GOT3 (cell line): ENCODE measurements around the gene GMPPA.
A peak's percentile ranks its signal among the peaks of the same experiment; 100 is the strongest.

Experiments used
- DNase-seq: peaks from one replicate; lab custom pipeline; 2025; ENCODE audit warnings: mixed read lengths; lab: John Stamatoyannopoulos, UW

GMPPA gene

DNA sequence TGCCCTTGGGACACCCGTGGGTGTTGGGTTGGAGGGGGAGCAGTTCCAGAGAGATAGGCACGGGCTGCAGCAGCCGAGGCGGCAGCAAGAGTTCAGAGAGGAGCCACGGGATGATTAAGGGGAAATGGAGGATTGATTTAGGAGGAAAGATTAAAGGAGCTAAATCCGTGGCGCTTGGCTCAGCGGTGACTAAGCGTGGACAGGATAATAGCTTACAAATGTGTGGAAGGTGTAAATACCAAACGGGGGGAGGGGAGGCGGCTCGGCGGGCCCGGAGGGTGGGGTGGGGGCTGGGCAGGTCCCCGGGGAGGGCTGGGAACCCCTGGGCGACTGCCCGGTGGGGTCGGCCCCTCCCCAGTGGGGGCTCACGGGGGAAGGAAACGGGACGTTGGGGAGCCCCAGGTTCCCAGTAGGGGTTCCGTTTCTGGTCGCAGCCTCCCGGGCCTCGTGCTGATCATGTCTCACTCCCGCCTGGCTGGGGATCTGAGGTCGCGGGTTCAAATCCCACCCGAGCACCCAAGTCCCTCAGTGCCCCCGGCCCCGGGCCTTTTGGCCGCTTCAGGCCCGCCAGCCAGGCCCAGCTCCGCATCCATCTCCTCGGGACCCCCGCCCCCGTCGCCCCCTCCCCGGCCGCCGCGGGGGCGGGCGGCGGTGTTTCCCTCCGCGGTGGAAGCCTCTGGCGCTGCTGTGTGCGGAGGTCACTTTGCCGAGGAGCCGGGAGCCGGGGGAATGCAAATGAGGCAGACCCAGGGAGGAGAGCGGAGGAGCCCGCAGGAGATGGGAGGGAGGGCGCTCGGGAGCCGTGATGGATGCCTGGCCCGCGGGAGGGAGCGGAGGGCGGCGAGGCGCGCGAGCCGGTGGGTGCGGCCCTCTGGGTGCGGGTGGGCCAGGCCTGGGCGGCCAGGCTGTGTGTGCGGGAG is 23.7 kb downstream of the GMPPA start:
- no peak for DNase-seq

DNA sequence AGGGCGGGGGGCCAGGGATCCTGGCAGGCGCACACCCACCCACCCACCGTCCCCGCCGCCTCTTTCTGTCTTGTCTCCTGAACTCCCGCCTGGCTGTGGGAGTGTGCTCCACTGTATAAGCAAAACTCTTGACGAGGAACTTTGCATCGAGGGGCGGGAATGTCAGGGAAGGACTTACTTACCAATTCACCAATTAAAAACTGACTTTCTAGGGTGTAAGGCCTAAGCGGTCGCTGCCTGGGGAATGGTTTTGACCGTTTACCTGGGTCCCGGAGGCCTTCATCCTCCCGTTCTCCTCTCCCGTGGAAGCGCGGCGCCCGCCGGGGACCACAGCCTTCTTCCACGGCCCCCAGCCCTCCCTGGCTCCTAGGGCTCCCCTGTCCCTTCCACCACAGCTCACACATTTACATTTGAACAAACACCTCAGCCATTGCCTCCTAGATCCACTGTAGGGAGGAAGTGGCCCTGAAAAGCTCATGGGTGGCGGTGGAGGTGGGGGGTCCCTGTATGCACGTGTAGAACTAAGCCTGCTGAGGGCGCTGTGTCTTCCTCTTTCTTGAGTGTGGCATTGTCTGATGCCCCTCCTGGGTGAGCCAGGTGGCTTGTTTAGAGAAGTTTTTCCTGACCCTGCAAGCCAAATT is 24.5 kb downstream of the GMPPA start:
- DNase-seq, result no peak

DNA sequence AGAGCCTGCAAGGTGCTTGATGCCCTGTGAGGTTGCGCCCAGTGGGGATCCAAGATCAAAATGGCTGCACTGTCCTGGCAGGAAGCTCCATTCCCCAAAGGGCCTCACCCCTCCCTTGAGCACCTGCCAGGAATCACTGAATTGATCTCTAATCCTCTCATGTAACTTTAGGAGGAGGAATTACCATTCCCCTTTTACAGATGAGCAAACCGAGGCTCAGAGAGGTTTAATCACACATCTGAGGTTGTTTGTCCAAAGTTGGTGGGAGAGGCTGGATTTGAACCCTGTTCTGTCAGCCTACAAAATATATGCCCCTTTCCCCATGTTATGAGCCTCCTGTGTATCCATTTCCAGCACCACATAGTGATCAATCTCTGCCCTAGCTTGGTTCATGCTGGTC is 26.1 kb downstream of the GMPPA start:
- no peak for DNase-seq

DNA sequence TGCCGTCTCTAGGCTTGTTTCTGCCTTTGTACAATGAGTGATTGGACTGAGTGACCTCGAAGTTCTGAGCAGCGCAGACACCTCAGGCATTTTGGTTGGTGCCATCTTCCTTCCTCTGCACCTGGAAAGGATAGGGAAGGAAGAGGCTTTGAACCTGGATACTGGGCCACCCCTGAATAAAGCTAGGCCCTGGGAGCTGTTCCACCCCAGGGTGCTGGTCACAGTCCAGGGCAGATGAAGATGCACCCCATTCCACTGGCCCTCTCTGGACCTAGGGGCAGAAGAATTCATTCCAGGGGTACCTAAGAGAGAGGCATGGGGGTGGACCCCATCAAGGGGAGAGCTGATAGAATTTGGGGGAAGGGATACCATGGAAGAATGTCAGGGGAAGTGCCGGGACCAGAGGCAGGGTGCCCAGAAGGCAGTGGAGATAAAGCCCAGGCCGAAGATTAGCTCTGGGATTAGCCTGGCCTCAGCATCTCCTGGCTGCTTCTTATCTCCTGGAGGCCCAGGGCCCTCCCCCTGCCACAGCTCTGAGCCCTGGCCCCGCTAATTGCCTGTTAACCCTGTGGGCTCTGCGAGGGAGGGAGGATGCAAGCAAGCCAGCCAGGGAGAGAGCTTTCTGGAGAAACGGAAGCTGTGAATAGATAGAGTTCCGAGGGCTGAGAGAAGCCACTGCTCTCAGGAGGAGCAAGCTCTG is 27.0 kb downstream of the GMPPA start:
- DNase-seq, result no peak

DNA sequence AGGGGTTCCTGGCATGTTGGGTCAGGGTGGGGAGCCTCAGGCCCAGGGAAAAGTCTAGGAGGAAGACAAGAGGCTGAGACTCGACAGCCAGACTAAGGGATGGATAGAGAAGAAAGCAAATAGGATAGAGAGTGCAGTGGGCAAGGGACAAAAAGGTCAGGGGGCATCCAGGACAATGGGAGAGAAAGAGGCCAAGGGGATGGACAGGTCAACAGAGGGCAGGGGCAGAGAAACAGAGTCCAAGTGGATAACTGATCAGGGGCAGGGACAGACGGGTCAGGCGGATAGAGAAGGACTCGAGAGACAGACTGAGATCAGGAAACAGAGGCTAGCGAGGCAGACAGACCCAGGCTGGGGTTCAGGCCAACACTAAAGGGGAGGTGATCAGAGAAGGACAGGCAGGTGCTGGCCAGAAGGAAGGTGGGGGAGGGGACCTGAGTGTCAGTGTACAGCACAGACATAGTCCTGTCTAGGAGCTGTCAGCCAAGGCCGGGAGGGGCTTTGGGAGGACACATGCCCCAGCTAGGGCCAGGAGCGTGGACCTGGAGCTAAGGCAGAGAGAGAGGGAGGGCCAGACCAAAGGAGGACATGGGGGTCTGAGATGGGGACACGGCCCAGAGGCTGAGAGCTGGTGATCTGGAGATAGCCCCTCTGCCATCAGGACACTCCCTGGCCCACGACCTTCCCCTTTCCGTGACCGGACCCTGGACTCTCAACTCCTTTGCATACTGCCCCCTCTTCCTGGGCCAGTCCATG is 27.8 kb downstream of the GMPPA start:
- DNase-seq, result no peak

DNA sequence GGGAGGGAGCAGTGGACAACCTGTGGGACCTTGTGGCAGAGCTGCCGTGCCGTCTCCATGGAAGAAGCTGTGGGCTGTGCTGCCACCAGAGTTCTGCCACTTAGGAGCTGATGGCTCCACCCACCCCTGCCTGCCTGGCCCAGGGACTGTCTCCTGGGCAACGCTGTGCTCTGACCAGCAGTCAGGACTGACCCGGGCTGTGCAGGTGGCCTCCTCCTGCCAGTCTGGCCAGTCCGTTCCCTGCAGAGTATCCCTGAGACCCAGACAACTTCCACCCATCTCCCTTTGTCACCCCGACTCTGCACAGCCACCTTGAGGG is 28.3 kb downstream of the GMPPA start:
- DNase-seq, result no peak

DNA sequence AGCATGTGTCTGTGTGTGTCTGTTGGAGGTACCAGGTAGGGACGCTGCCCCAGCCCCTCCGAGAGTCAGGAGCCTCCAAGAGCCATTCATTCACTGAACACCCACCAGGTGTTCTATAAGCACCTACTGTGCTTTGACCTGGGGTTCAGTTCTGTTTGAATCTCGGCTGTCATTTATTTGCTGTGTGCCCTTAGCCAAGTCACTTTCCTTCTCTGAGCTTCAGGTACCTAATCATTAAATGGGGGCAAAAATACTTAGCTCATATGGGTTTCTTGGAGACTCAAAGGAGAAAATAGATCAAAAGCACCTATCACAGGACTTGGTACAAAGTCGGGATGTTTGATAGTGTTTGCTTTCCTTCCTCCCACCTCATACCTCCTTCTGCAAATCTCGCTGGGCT is 28.8 kb downstream of the GMPPA start:
- no peak for DNase-seq

DNA sequence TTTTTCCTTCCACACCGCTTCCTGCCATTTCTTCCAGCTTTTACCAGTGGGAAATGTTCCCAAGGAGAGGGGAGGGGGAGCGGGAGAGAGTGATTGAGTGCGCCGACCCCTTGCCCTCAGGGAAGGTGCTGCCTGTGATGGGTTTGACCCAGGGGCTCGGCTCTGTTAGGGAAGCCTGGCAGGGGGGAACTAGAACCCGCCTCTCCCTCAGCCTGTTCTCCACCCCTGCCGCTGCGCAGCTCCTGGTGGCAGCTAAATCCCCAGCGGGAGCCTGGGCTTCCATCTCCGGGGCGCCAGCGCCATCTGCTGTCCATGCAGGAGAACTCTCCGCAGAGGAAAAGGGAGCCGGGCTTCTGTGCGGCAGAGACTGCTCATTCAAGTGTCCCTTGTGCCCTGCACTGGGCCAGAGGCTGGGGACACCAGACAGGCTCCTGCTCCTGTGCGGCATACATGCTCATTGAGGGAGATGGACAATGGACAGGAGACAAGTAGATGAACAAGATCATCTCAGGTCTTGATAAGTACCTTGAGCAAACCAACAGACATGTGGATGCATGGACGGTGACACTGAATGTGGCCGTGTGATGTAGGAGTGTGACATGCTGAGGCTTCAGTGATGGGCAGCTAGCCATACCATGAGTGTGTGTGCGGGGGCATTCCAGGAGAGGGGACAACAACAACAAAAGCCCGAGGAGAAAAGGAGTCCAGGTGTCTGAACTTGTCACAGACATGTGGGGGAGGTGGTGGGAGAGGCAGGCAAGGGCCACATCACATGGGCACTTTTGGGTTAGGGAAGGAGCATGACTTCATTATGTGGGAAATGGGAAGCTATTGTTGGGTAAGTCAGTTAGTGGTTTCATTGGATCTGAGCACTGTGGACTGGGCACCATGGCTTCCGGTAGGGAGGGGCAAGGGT is 31.6 kb downstream of the GMPPA start:
- DNase-seq, result peak; percentile 66

DNA sequence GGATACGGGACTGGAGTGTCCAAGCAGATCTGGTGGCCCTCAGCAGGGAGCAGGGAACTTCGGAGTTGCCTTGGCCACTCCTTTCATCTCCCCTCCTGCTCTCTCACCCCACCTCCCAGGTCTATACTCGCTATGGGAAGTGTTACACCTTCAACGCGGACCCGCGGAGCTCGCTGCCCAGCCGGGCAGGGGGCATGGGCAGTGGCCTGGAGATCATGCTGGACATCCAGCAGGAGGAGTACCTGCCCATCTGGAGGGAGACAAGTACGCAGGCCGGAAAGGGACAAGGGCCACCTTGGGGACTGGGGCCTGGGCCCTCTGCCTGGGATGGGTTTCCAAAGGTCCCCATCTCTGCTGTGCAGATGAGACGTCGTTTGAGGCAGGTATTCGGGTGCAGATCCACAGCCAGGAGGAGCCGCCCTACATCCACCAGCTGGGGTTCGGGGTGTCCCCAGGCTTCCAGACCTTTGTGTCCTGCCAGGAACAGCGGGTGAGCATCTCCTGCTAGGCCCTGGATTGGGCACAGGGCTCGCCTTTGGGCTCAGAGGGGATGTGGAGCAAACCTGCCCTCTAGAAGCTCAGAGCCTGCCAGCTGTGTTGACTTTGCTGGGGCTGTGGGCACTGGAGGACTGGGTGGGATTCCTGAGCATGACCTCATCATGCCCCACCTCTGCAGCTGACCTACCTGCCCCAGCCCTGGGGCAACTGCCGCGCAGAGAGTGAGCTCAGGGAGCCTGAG is 33.1 kb downstream of the GMPPA start:
- DNase-seq, result no peak

DNA sequence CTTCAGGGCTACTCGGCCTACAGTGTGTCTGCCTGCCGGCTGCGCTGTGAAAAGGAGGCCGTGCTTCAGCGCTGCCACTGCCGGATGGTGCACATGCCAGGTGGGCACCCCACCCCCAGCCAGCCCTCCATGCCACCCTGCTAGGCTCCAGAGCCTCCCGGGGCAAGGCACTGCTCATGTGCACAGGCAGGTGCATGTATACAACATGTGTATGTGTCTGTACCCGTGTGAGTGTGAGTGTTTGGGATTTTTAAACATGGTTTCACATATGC is 33.6 kb downstream of the GMPPA start:
- no peak for DNase-seq

DNA sequence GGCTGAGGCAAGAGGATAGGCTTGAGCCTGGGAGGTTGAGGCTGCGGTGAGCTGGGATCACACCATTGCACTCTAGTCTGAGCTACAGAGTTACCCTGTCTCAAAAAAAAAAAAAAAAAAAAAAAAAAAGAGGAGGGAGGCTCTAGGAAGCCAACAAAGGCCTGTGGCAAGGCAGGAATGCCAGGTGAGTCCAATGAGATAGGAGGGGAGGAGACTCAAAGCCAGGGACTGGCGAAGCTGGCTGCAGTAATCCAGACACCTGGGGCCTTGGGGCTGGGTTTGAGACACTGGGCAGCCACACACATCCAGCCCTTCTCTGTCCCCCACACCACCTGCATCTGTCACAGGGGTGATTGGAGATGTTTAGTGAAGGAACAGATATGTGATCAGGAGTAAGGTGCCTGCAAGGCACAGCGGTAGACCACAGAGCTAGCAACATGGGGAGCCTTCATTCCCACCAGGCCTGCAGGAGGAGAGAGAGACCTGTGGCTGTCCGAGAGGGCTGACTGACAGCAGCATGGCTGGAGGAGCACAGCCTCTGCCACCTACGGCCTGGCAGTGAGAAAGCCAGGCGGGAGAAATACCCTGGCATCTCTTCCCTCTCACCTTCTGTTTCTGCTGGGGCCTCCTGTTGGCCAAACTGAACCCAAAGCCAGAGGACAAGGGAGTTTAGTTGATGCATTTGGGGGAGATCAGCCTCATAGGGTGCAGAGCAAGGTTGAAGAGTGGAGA is 35.4 kb downstream of the GMPPA start:
- DNase-seq, result no peak

DNA sequence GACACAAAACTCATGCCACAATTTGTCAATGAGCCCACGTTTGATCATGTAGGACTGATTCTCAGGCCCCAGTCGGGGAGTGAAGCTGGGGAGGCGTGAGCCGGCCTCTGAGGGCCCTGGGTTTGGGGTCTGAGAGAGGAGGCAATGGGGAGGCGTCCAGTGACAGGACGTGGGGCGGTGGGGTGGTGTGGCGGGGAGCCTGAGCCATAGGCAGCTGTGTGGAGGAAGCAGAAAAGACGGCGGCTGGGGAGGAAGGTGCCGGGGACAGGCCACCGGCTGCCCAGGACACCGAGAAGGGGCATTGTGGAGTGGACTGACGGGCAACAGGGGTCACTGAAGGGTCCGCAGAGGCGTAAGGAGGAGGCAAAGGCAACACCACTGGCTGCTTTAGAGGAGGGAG is 37.7 kb downstream of the GMPPA start:
- no peak for DNase-seq

DNA sequence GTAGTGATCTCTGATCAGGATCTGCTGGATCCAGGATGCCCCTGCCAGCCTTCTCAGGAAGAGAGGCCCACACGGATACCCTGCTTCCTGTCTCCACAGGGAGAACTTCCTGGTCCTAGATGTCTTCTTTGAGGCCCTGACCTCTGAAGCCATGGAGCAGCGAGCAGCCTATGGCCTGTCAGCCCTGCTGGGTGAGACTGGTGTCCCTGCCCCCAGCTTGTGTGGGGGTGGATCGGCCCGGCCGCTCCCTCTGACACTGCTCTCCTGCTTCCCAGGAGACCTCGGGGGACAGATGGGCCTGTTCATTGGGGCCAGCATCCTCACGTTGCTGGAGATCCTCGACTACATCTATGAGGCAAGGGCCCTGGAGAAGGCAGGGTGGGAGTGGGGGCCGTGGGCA is 38.3 kb downstream of the GMPPA start:
- DNase-seq, result no peak

DNA sequence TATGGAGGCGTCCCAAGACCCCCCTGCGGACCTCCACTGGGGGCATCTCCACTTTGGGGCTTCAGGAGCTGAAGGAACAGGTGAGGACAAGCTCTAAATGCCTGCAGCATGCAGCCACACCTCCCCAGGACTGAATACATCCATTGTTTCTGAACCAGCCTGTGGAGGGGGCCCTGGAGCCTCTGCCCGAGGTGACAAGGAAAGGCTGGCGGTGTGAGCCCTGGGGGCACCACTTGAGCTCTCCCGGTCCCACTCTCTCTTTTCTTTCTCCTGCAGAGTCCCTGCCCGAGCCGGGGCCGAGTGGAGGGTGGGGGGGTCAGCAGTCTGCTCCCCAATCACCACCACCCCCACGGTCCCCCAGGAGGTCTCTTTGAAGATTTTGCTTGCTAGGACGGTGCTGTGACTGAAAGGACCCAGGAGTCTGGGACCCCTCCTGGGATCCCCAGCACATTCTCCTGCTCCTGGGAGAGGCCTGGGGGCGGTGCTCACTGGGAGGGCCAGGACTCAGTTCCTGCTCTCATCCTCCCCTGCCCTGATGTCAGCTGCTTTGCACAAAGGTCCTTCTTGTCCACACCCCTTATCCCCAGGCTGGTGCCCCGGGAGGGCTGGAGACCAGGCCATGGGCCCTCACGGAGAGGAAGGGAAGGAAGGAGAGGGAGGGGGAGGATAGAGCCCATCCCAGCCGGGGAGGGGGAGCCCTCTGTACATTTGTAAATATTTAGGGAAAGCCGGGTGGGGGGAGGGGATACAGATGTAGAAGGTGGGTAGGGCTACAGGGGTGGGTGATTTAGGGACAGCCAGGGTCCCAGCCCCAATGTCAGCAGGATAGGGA is 39.2 kb downstream of the GMPPA start:
- DNase-seq, result no peak

DNA sequence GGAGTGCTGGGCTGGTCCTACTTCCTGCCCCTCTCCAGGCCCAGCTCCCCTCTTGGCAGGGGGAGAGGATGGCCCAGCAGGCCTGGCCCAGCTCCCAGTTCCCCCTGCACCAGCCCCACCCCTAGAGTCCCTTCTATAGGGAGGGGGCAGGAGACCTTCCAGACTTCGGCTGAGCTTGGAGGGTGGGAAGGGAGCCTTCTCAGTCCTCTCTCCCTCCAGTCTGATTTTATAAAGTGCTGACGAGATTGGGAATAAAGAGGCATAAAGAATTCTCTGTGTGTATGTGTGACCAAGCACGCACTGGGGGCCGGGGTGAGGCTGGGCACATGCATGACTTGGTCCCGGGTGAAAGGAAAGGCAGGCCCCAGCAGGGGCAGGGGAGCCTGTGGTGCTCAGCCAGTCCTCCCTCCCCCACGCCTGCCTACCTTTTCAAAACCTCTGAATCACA is 39.8 kb downstream of the GMPPA start:
- no peak for DNase-seq

DNA sequence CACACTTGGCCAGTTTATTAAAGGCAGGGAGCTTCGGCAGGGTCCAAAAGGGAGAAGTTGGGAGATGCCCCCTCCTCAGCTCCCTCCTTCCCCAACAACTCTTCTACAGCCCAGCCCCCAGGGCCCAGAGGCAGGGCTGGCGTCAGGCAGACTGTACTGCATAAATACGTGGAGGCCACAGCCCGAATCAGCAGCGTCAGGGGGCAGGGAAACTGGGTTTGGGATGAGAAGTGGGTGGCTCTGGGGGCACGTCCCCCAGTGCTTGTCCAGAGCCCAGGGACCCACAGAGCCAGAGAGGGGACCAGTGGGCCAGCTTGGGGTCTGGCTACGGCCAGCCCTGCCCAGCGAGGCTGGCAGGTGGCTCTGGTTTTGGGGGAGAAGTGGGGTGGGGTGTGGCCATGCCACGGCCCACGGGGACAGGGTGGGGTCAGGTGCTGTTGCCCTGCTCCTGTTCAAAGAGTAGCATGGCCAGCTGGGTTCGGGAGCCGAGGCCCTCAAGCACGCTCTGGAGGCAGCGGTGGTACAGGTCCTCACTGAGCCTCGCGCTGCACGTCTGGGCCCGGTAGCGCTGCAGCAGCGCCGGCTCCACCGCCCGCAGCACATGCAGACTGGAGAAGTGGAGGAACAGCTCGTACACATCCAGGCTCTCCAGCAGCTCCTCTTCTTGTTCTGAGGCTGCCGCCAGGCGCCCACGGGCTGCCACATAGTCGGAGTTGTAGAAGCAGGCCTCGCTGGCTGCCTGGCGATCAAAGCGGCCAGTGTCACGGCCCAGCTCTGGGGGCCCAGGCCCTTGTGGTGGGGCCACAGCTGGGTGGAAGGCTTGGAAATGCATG is 40.5 kb downstream of the GMPPA start:
- no peak for DNase-seq

DNA sequence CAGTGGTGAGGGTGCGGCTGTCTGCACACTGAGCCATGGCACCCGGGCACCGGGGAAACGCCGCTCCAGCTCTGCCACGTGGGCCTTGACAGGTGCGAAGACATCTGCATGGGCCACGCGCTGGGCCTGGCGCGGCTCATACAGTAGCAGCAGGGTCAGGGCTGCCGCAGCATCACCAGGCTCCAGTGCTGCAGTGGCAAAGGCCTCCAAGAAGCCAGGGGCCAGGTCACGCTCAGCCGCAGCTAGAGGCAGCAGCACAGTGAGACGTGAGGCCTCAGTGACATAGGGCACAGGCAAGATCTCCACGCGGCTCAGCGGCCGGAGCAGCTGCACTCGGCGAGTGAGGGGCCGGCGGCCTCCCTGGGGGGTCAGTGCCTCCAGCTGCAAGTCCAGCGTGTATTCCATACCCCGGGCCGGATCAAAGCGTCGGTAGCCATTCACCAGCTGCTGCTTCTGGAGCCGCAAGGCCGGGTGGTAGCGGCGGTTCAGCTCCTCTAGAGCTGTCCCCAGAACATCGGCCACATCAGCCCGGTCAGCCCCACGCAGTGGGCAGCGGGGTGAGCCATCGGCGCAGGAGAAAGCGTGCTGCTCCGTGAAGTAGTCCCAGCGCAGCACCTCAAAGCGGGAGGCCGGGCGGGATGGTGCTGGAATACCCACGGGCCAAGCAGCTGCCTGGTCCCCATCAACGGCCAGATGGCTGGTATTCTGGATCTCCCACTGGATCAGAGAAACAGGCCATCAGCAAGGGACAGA is 41.4 kb downstream of the GMPPA start:
- no peak for DNase-seq
